NOMO-1 treated with dmso at 0.1 percent for 144 hours (cell line): ENCODE measurements around the gene RYR2.
"Not testable (repeated sequence)": the region's sequence is repeated elsewhere in the genome, so short reads cannot be mapped to it uniquely, and the experiment has no call there.

Source experiments
- DNase-seq: peaks from one replicate; lab custom pipeline; 2025; ENCODE audit not compliant: unreplicated experiment; lab: John Stamatoyannopoulos, UW

The RYR2 gene

GRCh38 chr1:237542525-237543418 is 500.8 kb downstream of the RYR2 start:
- no peak for DNase-seq

- no peak for DNase-seq
These were observed 511.1 kb downstream of the RYR2 start for GRCh38 chr1:237553078-237553477.

GRCh38 chr1:237556911-237557310 is 514.9 kb downstream of the RYR2 start:
- no peak for DNase-seq

- peak; percentile 23 for DNase-seq
These were observed 520.3 kb downstream of the RYR2 start for GRCh38 chr1:237562242-237562823.

- DNase-seq = no peak
These were observed 523.3 kb downstream of the RYR2 start for GRCh38 chr1:237565236-237565635.

- no peak for DNase-seq
These were observed 524.6 kb downstream of the RYR2 start for GRCh38 chr1:237566581-237566980.

- no peak for DNase-seq
These were observed 527.0 kb downstream of the RYR2 start for GRCh38 chr1:237568955-237569354.

- DNase-seq = no peak
These were observed 528.5 kb downstream of the RYR2 start for GRCh38 chr1:237570530-237570929.

GRCh38 chr1:237574536-237574935 is 532.6 kb downstream of the RYR2 start:
- DNase-seq = no peak

GRCh38 chr1:237578540-237578939 is 536.6 kb downstream of the RYR2 start:
- DNase-seq = no peak

- no peak for DNase-seq
These were observed 538.7 kb downstream of the RYR2 start for GRCh38 chr1:237580726-237581125.

GRCh38 chr1:237583270-237583669 is 541.3 kb downstream of the RYR2 start:
- DNase-seq = no peak

GRCh38 chr1:237583756-237584155 is 541.8 kb downstream of the RYR2 start:
- no peak for DNase-seq

- DNase-seq = no peak
These were observed 548.4 kb downstream of the RYR2 start for GRCh38 chr1:237590386-237590785.

- no peak for DNase-seq
These were observed 549.4 kb downstream of the RYR2 start for GRCh38 chr1:237591353-237591752.

- DNase-seq = not testable (repeated sequence)
These were observed 561.1 kb downstream of the RYR2 start for GRCh38 chr1:237603036-237603568.

GRCh38 chr1:237608433-237608832 is 566.4 kb downstream of the RYR2 start:
- DNase-seq = no peak

- no peak for DNase-seq
These were observed 568.2 kb downstream of the RYR2 start for GRCh38 chr1:237610157-237610556.

- no peak for DNase-seq
These were observed 572.0 kb downstream of the RYR2 start for GRCh38 chr1:237613984-237614383.

GRCh38 chr1:237619553-237619952 is 577.6 kb downstream of the RYR2 start:
- no peak for DNase-seq

GRCh38 chr1:237634922-237635321 is 592.9 kb downstream of the RYR2 start:
- no peak for DNase-seq

- DNase-seq = no peak
These were observed 596.6 kb downstream of the RYR2 start for GRCh38 chr1:237638555-237638954.
